Stimulated activated effector memory CD8-positive, alpha-beta T cell treated with anti-CD3 and anti-CD28 coated beads, Interleukin-12 subunit alpha, Interleukin-12 subunit beta, amount 100 ng/mL, for 72 hours (primary cell): Measurements from ENCODE around the gene APOC4.
"Not testable (repeated sequence)": the region's sequence is repeated elsewhere in the genome, so short reads cannot be mapped to it uniquely, and the experiment has no call there.

ENCODE experiments used
- ATAC-seq: fragments of 150-1000 bp; cut with Tn5 transposase; 2 replicates; pipeline ENCODE4 v1.10.0; 2021
- DNase-seq, 2 donors: peaks; one replicate each; pipeline ENCODE4 v3.0.0; 2021 to 2022; ENCODE audit warnings: low spot score in 2 of 2
- H3K27ac Mint-ChIP-seq: one replicate; pipeline ENCODE4 v1.8.0; 2022; ENCODE audit warnings: mild to moderate bottlenecking, mixed read lengths
- H3K36me3 Mint-ChIP-seq: one replicate; pipeline ENCODE4 v1.8.0; 2022; ENCODE audit warnings: mild to moderate bottlenecking, mixed read lengths
- H3K4me1 Mint-ChIP-seq: one replicate; pipeline ENCODE4 v1.8.0; 2022; ENCODE audit warnings: mixed read lengths
- H3K4me3 Mint-ChIP-seq: one replicate; pipeline ENCODE4 v1.8.0; 2022; ENCODE audit warnings: mild to moderate bottlenecking, mixed read lengths
- H3K9me3 Mint-ChIP-seq: one replicate; pipeline ENCODE4 v1.8.0; 2022; ENCODE audit warnings: mixed read lengths

Gene APOC4

GRCh38 chr19:44968118-44968517 is 26.1 kb downstream of the APOC4 start:
- H3K27ac Mint-ChIP-seq, result peak overlapping the region; percentile 29
- H3K9me3 Mint-ChIP-seq, result no peaks in the 10 kb centered on the region
- peaks cover 8% of the 10 kb centered on the region for H3K4me1 Mint-ChIP-seq
- DNase-seq (no peak), ATAC-seq (no peak)
- H3K36me3 Mint-ChIP-seq, result peaks cover 95% of the 10 kb centered on the region
- no peak overlapping the region for H3K4me3 Mint-ChIP-seq

GRCh38 chr19:44968670-44969069 is 26.6 kb downstream of the APOC4 start:
- peaks cover 8% of the 10 kb centered on the region for H3K4me1 Mint-ChIP-seq
- no peak overlapping the region for H3K4me3 Mint-ChIP-seq
- DNase-seq, result no peak
- peaks cover 95% of the 10 kb centered on the region for H3K36me3 Mint-ChIP-seq
- no peak overlapping the region for H3K27ac Mint-ChIP-seq
- no peaks in the 10 kb centered on the region for H3K9me3 Mint-ChIP-seq
- no peak for ATAC-seq

GRCh38 chr19:44969437-44969836 is 27.4 kb downstream of the APOC4 start:
- no peak overlapping the region for H3K27ac Mint-ChIP-seq
- peaks cover 14% of the 10 kb centered on the region for H3K4me1 Mint-ChIP-seq
- no peaks in the 10 kb centered on the region for H3K9me3 Mint-ChIP-seq
- ATAC-seq (no peak), DNase-seq (no peak)
- H3K4me3 Mint-ChIP-seq, result no peak overlapping the region
- peaks cover 95% of the 10 kb centered on the region for H3K36me3 Mint-ChIP-seq

GRCh38 chr19:44971451-44971850 is 29.4 kb downstream of the APOC4 start:
- peaks cover 14% of the 10 kb centered on the region for H3K4me1 Mint-ChIP-seq
- peaks cover 95% of the 10 kb centered on the region for H3K36me3 Mint-ChIP-seq
- H3K9me3 Mint-ChIP-seq, H3K4me3 Mint-ChIP-seq, H3K27ac Mint-ChIP-seq, ATAC-seq, DNase-seq: not testable (repeated sequence)

GRCh38 chr19:44972802-44973201 is 30.8 kb downstream of the APOC4 start:
- H3K27ac Mint-ChIP-seq, result peak overlapping the region; percentile 54
- no peak overlapping the region for H3K4me3 Mint-ChIP-seq
- DNase-seq, result no peak
- H3K36me3 Mint-ChIP-seq, result peaks cover 95% of the 10 kb centered on the region
- ATAC-seq, result no peak
- H3K9me3 Mint-ChIP-seq, result no peaks in the 10 kb centered on the region
- peaks cover 10% of the 10 kb centered on the region for H3K4me1 Mint-ChIP-seq

GRCh38 chr19:44973982-44974735 is 32.1 kb downstream of the APOC4 start:
- no peak for ATAC-seq
- Mint-ChIP-seq H3K4me1 (peaks cover 5% of the 10 kb centered on the region), H3K4me3 (no peak overlapping the region), H3K27ac (no peak overlapping the region), H3K36me3 (peaks cover 97% of the 10 kb centered on the region), H3K9me3 (no peaks in the 10 kb centered on the region)
- DNase-seq, result no peak

- DNase-seq (no peak), ATAC-seq (no peak)
- Mint-ChIP-seq H3K27ac (no peak overlapping the region), H3K36me3 (peaks cover 97% of the 10 kb centered on the region), H3K9me3 (no peaks in the 10 kb centered on the region), H3K4me1 (peaks cover 5% of the 10 kb centered on the region), H3K4me3 (no peak overlapping the region)
Observed at GRCh38 chr19:44974857-44975256, 32.8 kb downstream of the APOC4 start.

- Mint-ChIP-seq H3K36me3 (peaks cover 96% of the 10 kb centered on the region), H3K4me3 (no peak overlapping the region), H3K27ac (no peak overlapping the region), H3K9me3 (no peaks in the 10 kb centered on the region), H3K4me1 (peaks cover 5% of the 10 kb centered on the region)
- ATAC-seq (no peak), DNase-seq (no peak)
Observed at GRCh38 chr19:44975444-44975843, 33.4 kb downstream of the APOC4 start.

- ATAC-seq (no peak), DNase-seq (no peak)
- no peak overlapping the region for H3K4me3 Mint-ChIP-seq
- H3K9me3 Mint-ChIP-seq, result no peaks in the 10 kb centered on the region
- peak overlapping the region; percentile 38 for H3K27ac Mint-ChIP-seq
- peaks cover 77% of the 10 kb centered on the region for H3K36me3 Mint-ChIP-seq
- H3K4me1 Mint-ChIP-seq, result peaks cover 7% of the 10 kb centered on the region
Observed at GRCh38 chr19:44984005-44984404, 42.0 kb downstream of the APOC4 start.

GRCh38 chr19:44985445-44985844 is 43.4 kb downstream of the APOC4 start:
- Mint-ChIP-seq H3K36me3 (peaks cover 66% of the 10 kb centered on the region), H3K4me3 (no peak overlapping the region), H3K4me1 (peaks cover 7% of the 10 kb centered on the region), H3K27ac (no peak overlapping the region), H3K9me3 (no peaks in the 10 kb centered on the region)
- DNase-seq (no peak), ATAC-seq (no peak)

- Mint-ChIP-seq H3K36me3 (peaks cover 69% of the 10 kb centered on the region), H3K9me3 (no peaks in the 10 kb centered on the region), H3K4me3 (no peak overlapping the region), H3K27ac (peak overlapping the region; percentile 88), H3K4me1 (peaks cover 7% of the 10 kb centered on the region)
- ATAC-seq (no peak), DNase-seq (no peak)
Observed at GRCh38 chr19:44986389-44986788, 44.4 kb downstream of the APOC4 start.

GRCh38 chr19:44987148-44987675 is 45.2 kb downstream of the APOC4 start:
- Mint-ChIP-seq H3K27ac (peak overlapping the region; percentile 88), H3K36me3 (peaks cover 66% of the 10 kb centered on the region), H3K9me3 (no peaks in the 10 kb centered on the region), H3K4me3 (no peak overlapping the region), H3K4me1 (peaks cover 13% of the 10 kb centered on the region)
- ATAC-seq (no peak), DNase-seq (no peak)

- no peaks in the 10 kb centered on the region for H3K9me3 Mint-ChIP-seq
- H3K4me1 Mint-ChIP-seq, result peaks cover 13% of the 10 kb centered on the region
- peaks cover 61% of the 10 kb centered on the region for H3K36me3 Mint-ChIP-seq
- no peak overlapping the region for H3K4me3 Mint-ChIP-seq
- no peak for ATAC-seq
- DNase-seq, result no peak
- H3K27ac Mint-ChIP-seq, result peak overlapping the region; percentile 88
Observed at GRCh38 chr19:44988273-44988672, 46.2 kb downstream of the APOC4 start.

- peaks cover 13% of the 10 kb centered on the region for H3K4me1 Mint-ChIP-seq
- no peak overlapping the region for H3K4me3 Mint-ChIP-seq
- no peaks in the 10 kb centered on the region for H3K9me3 Mint-ChIP-seq
- peaks cover 66% of the 10 kb centered on the region for H3K36me3 Mint-ChIP-seq
- ATAC-seq (peak; percentile 78), DNase-seq (peak; percentile 42 to 75)
- H3K27ac Mint-ChIP-seq, result peak overlapping the region; percentile 84
Observed at GRCh38 chr19:44988896-44989556, 47.0 kb downstream of the APOC4 start.

- H3K9me3 Mint-ChIP-seq, result no peaks in the 10 kb centered on the region
- peaks cover 60% of the 10 kb centered on the region for H3K36me3 Mint-ChIP-seq
- no peak overlapping the region for H3K4me3 Mint-ChIP-seq
- H3K27ac Mint-ChIP-seq, result no peak overlapping the region
- ATAC-seq (no peak), DNase-seq (no peak)
- H3K4me1 Mint-ChIP-seq, result peaks cover 13% of the 10 kb centered on the region
Observed at GRCh38 chr19:44990459-44990858, 48.4 kb downstream of the APOC4 start.

GRCh38 chr19:44990966-44991365 is 48.9 kb downstream of the APOC4 start:
- H3K9me3 Mint-ChIP-seq, result no peaks in the 10 kb centered on the region
- H3K4me1 Mint-ChIP-seq, result peaks cover 13% of the 10 kb centered on the region
- H3K4me3 Mint-ChIP-seq, result no peak overlapping the region
- H3K27ac Mint-ChIP-seq, result no peak overlapping the region
- H3K36me3 Mint-ChIP-seq, result peaks cover 55% of the 10 kb centered on the region
- ATAC-seq (no peak), DNase-seq (no peak)
